ENCODE data around the gene TAMM41.

Gene TAMM41

DNA sequence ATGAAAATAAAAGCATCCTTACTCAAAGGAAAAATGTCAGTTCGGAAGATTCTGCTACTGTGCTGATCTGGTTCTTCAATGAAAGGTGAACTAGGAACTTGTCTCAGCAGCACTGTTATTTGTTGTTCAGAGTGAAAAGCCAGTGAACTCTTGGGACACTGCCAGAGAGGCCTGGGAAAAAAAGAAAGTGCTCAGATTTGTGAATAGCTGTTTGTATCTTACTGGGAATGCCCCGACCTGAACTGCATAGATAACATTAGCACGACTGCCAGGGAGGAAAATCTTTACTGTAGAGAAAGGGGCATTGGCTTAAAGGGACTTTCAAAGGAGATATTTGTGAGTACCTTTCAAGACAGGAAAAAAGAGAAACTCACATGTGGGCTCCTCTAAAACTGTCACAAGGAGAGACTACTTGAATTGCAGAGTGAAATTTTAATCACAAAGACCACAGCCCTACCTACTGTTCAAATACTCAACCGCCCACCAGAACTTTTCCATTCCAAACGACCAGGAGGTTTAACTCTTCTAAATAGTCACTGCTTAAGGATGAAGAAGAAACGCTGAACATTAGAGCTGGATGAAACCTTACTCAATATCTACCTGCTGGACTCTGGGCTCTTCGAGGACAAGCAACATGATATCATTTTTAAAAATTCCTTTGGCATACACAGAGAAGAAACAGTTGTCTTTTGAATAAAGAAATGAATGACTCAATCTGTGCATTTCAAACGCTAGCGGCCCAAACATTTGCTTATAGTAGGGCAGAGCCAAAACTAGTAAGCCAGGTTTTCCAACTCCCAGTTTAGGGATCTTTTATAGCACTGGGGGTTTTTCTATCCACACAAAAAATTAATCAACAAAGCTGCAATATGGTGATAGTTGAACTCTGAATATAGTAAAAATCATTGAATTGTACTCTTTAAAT, 13.4 kb downstream of the TAMM41 start:
- Mint-ChIP-seq H3K4me3 (no peak overlapping the region), H3K27me3 (no peaks in the 10 kb centered on the region), H3K9me3 (no peaks in the 10 kb centered on the region), H3K36me3 (ENCODE audit: insufficient read depth) (peaks cover 62% of the 10 kb centered on the region), H3K27ac (ENCODE audit: low read depth) (no peak overlapping the region), H3K4me1 (no peaks in the 10 kb centered on the region)
- DNase-seq (ENCODE audit: low spot score in 2 of 2) (no peak), ATAC-seq (replicated peaks; ENCODE audit: extremely low read depth, poor library complexity, severe bottlenecking) (no peak)

DNA sequence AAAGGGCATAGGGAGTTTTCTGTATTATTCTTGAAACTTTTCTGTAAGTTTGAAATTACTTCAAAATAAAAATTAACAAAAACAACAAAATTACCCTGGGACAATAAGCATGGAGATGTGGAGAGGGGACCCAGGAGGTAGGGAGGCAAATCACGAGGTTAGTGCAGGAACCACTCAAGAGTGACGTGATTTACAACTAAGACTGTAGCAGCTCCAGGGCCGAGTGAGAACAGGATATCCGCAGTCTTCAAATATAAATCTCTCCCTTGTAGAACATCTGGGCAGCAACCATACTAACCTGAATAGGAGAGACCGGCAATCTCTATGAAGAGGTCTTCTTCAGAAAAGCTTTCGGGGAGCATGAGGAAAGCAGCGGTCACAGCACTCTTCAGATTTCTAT, 17.3 kb downstream of the TAMM41 start:
- H3K9me3 Mint-ChIP-seq, result no peaks in the 10 kb centered on the region
- DNase-seq (ENCODE audit: low spot score in 2 of 2), result no peak
- H3K27me3 Mint-ChIP-seq, result no peaks in the 10 kb centered on the region

DNA sequence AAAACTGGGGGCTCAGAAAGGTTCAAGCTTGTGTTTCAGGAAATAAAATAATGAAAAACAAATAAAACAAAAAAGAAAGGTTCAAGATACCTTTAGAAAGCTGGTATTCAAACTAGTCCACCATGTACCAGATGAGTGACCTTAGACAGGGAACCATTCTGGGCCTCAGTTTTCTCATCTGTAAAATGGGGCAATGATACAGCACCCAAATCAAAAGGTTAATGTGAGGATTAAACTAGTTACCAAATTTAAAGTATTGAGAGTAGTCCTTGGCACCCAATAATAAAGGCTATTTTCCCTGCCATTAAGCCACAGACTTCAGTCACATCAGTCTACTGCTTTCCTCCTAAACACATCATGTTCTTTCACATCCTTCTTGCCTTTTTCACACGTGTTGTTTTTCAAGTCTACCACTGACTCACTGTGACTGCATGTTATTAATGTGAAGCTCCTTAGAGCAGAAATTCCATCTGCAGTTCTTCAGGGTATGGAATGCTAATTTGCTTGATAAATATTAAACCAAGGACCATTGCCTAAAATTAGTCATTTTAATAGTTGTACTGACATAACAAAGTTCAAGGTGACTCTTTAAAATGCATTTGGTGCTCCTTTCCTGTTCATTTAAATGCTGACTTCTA, 19.9 kb downstream of the TAMM41 start:
- ATAC-seq (replicated peaks; ENCODE audit: extremely low read depth, poor library complexity, severe bottlenecking) (no peak), DNase-seq (ENCODE audit: low spot score in 2 of 2) (no peak)
- H3K4me1 Mint-ChIP-seq, result no peaks in the 10 kb centered on the region
- no peaks in the 10 kb centered on the region for H3K27me3 Mint-ChIP-seq
- no peak overlapping the region for H3K27ac Mint-ChIP-seq (ENCODE audit: low read depth)
- no peaks in the 10 kb centered on the region for H3K9me3 Mint-ChIP-seq
- H3K4me3 Mint-ChIP-seq, result no peak overlapping the region
- H3K36me3 Mint-ChIP-seq (ENCODE audit: insufficient read depth), result peaks cover 72% of the 10 kb centered on the region

More for the DNA sequence above, 17.3 kb downstream of the TAMM41 start:
- H3K4me3 Mint-ChIP-seq, result no peak overlapping the region
- peak overlapping the region; percentile 17 for H3K27ac Mint-ChIP-seq (ENCODE audit: low read depth)
- H3K36me3 Mint-ChIP-seq (ENCODE audit: insufficient read depth), result peaks cover 72% of the 10 kb centered on the region
- H3K4me1 Mint-ChIP-seq, result no peaks in the 10 kb centered on the region
- no peak for ATAC-seq (replicated peaks; ENCODE audit: extremely low read depth, poor library complexity, severe bottlenecking)

DNA sequence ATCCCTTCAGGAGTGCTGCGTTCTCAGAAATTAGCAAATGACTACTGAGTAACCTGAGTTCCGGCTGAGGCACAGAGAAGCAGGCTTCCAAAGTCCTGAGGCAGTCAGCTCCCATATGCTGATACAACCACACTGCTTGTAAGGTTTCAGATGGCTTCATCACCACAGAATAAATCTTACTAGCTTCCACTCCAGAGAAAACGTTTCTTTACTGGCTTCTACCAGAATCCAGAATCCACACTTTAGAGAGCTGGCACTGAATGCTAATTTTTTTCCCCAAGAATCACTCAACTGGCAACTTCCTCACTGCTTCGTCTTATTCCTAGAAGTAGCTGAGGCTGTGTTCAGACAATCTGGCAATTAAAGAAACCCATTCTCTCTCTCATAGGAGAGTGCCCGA, 21.4 kb downstream of the TAMM41 start:
- Mint-ChIP-seq H3K27ac (ENCODE audit: low read depth) (no peak overlapping the region), H3K4me3 (no peak overlapping the region), H3K4me1 (peaks cover 4% of the 10 kb centered on the region), H3K27me3 (no peaks in the 10 kb centered on the region), H3K36me3 (ENCODE audit: insufficient read depth) (peaks cover 69% of the 10 kb centered on the region), H3K9me3 (no peaks in the 10 kb centered on the region)
- ATAC-seq (replicated peaks; ENCODE audit: extremely low read depth, poor library complexity, severe bottlenecking) (no peak), DNase-seq (ENCODE audit: low spot score in 2 of 2) (no peak)

DNA sequence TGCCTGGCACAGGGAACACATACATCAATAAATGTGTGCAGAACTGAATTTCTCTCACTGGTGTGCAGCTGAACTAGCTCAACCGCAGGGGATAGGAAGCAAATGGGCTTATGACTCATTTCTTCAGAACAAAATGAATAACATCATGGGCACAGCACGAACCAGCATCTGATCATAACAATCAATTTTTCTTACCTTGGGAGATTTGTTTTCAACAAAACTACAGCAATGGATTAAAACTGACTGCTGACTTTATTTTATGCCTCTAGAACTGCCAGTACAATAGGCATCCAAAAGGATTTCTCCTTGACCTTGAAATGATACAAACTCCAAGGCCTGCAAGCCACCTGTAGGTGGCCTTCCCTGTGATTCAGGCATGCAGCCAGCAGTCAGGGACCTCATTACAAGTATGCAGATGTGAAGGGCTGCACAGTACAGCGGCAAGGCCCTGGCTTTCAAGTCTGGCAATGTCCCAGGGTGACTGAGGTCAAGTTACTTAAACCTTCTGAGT, 26.1 kb downstream of the TAMM41 start:
- H3K27ac Mint-ChIP-seq (ENCODE audit: low read depth), result no peak overlapping the region
- peaks cover 6% of the 10 kb centered on the region for H3K4me1 Mint-ChIP-seq
- no peaks in the 10 kb centered on the region for H3K9me3 Mint-ChIP-seq
- no peak for ATAC-seq (replicated peaks; ENCODE audit: extremely low read depth, poor library complexity, severe bottlenecking)
- no peaks in the 10 kb centered on the region for H3K27me3 Mint-ChIP-seq
- peaks cover 45% of the 10 kb centered on the region for H3K36me3 Mint-ChIP-seq (ENCODE audit: insufficient read depth)
- DNase-seq (ENCODE audit: low spot score in 2 of 2), result no peak
- no peak overlapping the region for H3K4me3 Mint-ChIP-seq

DNA sequence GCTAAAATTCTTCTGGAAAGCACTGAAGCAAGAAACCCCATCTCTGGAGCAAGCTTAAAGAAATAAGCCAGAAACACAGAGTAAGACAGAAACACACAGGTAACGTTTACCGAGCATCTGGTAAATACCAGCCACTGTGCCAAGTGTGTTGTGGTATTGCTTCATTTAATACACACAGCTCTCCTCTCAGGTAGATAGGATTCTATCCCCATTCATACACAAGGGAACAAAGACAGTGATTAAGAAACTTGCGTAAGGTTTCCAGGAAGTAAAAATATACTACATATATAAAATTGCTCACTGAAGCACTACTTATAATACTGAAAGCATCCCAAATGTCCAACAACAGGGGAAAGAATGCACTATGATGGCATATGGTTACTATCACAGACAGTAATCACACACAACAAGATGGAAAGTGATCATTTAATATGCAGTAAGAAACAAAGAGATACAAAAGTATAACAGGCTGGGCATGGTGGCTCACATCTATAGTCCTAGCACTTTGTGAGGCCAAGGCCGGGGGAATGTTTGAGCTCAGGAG, 27.5 kb downstream of the TAMM41 start:
- no peak for DNase-seq (ENCODE audit: low spot score in 2 of 2)
- no peaks in the 10 kb centered on the region for H3K9me3 Mint-ChIP-seq
- H3K27ac Mint-ChIP-seq (ENCODE audit: low read depth), result no peak overlapping the region
- H3K27me3 Mint-ChIP-seq, result no peaks in the 10 kb centered on the region
- H3K4me1 Mint-ChIP-seq, result peaks cover 6% of the 10 kb centered on the region
- ATAC-seq (replicated peaks; ENCODE audit: extremely low read depth, poor library complexity, severe bottlenecking), result no peak
- H3K36me3 Mint-ChIP-seq (ENCODE audit: insufficient read depth), result peaks cover 45% of the 10 kb centered on the region
- H3K4me3 Mint-ChIP-seq, result no peak overlapping the region

DNA sequence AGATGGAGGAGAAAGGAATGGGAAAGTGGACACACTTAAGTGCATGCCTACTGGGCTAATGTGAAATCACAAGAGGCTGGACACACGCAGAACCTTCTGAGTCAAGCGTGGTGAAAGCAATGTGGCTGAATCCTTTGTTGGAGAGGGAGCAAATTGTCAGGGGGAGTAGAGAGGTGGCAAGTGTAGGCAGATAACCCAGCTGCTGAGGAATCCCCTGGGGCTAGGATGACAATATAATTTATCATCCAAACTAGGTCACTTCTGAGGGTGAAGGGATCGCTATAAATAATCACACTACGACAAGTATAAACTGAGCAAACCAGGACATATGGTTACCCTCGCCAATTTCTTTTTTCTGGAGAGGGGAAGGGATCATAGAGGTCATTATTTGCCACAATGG, 28.7 kb downstream of the TAMM41 start:
- Mint-ChIP-seq H3K4me3 (no peak overlapping the region), H3K27me3 (no peaks in the 10 kb centered on the region), H3K9me3 (no peaks in the 10 kb centered on the region), H3K4me1 (peaks cover 6% of the 10 kb centered on the region), H3K27ac (ENCODE audit: low read depth) (no peak overlapping the region), H3K36me3 (ENCODE audit: insufficient read depth) (peaks cover 38% of the 10 kb centered on the region)
- DNase-seq (ENCODE audit: low spot score in 2 of 2) (no peak), ATAC-seq (replicated peaks; ENCODE audit: extremely low read depth, poor library complexity, severe bottlenecking) (no peak)

DNA sequence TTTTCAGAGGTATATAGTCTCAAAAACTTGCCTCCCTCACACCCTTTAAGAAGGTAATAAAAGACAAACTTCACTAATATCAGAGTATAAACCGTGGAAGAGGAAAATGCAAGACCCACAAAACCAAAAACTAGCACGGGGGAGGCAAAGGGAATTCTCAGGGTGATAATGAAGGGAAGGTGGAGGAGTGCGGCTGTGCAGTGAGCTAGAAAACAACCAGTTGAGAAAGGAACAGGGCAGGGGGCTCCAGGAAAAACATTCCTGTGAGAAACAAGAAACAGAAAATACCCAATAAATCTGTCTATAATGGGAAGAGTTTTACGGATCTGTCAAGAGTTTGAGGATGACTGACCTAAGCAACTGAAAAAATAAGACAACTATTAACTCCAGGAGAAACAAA, 31.6 kb downstream of the TAMM41 start:
- H3K27me3 Mint-ChIP-seq, result no peaks in the 10 kb centered on the region
- peaks cover 28% of the 10 kb centered on the region for H3K36me3 Mint-ChIP-seq (ENCODE audit: insufficient read depth)
- no peaks in the 10 kb centered on the region for H3K9me3 Mint-ChIP-seq
- peaks cover 6% of the 10 kb centered on the region for H3K4me1 Mint-ChIP-seq
- H3K4me3 Mint-ChIP-seq, result no peak overlapping the region
- H3K27ac Mint-ChIP-seq (ENCODE audit: low read depth), result no peak overlapping the region
- no peak for ATAC-seq (replicated peaks; ENCODE audit: extremely low read depth, poor library complexity, severe bottlenecking)
- DNase-seq (ENCODE audit: low spot score in 2 of 2), result no peak

DNA sequence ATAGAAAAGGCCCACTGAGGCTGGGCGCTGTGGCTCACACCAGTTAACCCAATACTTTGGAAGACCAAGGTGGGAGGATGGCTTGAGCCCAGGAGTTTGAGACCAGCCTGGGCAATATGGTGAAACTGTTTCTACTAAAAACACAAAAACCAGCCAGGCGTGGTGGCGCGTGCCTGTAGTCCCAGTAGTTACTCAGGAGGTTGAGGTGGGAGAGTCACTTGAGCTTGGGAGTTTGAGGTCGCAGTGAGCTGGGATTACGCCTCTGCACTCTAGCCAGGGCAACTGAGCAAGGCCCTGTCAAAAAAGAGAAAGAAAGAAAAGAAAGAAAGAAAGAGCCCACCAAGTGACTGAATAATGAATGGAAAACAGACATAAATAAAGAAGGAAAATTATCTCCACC, 32.0 kb downstream of the TAMM41 start:
- DNase-seq (ENCODE audit: low spot score in 2 of 2), result no peak
- H3K9me3 Mint-ChIP-seq, result no peaks in the 10 kb centered on the region
- no peak overlapping the region for H3K4me3 Mint-ChIP-seq
- ATAC-seq (replicated peaks; ENCODE audit: extremely low read depth, poor library complexity, severe bottlenecking), result no peak
- peaks cover 5% of the 10 kb centered on the region for H3K4me1 Mint-ChIP-seq
- H3K27ac Mint-ChIP-seq (ENCODE audit: low read depth), result no peak overlapping the region
- H3K27me3 Mint-ChIP-seq, result no peaks in the 10 kb centered on the region
- H3K36me3 Mint-ChIP-seq (ENCODE audit: insufficient read depth), result peaks cover 30% of the 10 kb centered on the region

DNA sequence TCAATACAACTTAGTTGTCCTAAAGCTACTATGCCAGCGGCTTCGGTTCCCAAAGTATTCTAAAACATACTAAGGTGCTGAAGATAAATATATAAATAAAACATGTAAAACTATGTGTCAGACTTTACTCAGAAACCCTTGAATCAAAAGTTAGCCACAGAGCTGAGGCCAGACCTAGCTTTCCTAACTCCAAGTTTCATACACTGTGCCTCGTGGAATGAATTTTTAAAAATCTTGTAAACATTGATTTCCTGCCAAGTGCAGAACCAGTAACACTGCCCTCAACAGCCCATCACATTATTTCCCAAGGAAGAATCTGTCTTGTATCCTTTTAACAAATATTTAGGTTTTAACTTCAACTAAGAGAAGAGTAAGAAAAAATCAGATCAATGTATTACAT, 36.4 kb downstream of the TAMM41 start:
- DNase-seq (ENCODE audit: low spot score in 2 of 2) (no peak), ATAC-seq (replicated peaks; ENCODE audit: extremely low read depth, poor library complexity, severe bottlenecking) (no peak)
- no peaks in the 10 kb centered on the region for H3K27me3 Mint-ChIP-seq
- no peak overlapping the region for H3K4me3 Mint-ChIP-seq
- H3K36me3 Mint-ChIP-seq (ENCODE audit: insufficient read depth), result peaks cover 42% of the 10 kb centered on the region
- peaks cover 5% of the 10 kb centered on the region for H3K4me1 Mint-ChIP-seq
- H3K9me3 Mint-ChIP-seq, result no peaks in the 10 kb centered on the region
- H3K27ac Mint-ChIP-seq (ENCODE audit: low read depth), result no peak overlapping the region

DNA sequence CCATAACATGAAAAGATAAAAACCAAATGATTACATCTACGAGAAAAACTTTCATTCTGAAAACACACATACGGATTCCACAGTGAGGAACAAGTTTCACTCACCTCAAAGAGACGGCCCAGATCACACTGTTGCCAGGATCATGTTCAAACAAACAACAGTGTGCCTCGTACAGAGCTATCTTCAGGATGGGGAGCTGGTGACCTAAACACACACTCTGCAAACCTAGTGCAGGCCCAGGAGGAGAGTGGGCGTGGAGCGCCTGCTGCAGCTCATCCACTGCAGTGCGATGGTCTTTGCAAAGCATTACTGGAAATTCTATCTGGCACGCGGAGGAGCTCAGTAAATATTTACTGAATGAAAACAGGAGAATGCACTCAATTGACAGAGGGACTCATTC, 38.5 kb downstream of the TAMM41 start:
- Mint-ChIP-seq H3K36me3 (ENCODE audit: insufficient read depth) (peaks cover 38% of the 10 kb centered on the region), H3K9me3 (no peaks in the 10 kb centered on the region), H3K27ac (ENCODE audit: low read depth) (no peak overlapping the region), H3K4me1 (peaks cover 5% of the 10 kb centered on the region), H3K4me3 (no peak overlapping the region), H3K27me3 (no peaks in the 10 kb centered on the region)
- no peak for DNase-seq (ENCODE audit: low spot score in 2 of 2)
- no peak for ATAC-seq (replicated peaks; ENCODE audit: extremely low read depth, poor library complexity, severe bottlenecking)

DNA sequence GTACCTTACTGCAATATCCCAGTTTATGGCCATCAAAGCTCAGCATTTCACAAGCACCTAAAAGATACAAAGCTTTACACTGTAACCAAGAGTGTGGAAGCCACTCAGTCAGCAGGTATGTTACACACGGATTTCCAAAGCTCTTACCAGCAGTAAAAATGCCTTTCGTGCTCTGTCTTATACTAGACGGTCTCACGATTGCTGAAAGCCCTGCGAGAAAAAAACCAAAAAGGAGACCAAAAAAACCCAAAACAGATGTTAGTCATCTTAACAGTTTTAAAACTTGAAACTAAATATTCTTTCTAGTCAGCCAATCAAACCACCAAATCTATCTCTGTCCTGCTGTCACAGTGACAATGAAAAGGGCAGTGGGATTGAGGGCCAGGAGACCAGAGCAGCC, 39.0 kb downstream of the TAMM41 start:
- Mint-ChIP-seq H3K27ac (ENCODE audit: low read depth) (no peak overlapping the region), H3K27me3 (no peaks in the 10 kb centered on the region), H3K4me3 (no peak overlapping the region), H3K36me3 (ENCODE audit: insufficient read depth) (peaks cover 38% of the 10 kb centered on the region), H3K9me3 (no peaks in the 10 kb centered on the region), H3K4me1 (peaks cover 4% of the 10 kb centered on the region)
- DNase-seq (ENCODE audit: low spot score in 2 of 2) (no peak), ATAC-seq (replicated peaks; ENCODE audit: extremely low read depth, poor library complexity, severe bottlenecking) (no peak)

DNA sequence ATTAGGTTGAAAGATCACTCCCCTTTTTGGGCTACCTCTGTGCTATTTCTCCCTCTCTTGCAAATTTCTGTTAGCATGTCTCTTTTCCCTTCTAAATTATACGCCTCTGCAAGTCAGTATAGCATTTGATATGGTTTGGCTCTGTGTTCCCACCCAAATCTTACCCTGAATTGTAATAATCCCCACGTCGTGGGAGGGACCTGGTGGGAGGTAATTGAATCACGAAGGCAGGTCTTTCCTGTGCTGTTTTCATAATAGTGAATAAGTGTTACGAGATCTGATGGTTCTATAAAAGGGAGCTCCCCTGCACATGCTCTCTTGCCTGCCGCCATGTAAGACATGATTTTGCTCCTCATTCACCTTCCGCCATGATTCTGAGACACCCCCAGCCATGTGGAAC, 41.0 kb downstream of the TAMM41 start:
- Mint-ChIP-seq H3K4me1 (no peaks in the 10 kb centered on the region), H3K4me3 (no peak overlapping the region), H3K27me3 (no peaks in the 10 kb centered on the region), H3K36me3 (ENCODE audit: insufficient read depth) (peaks cover 45% of the 10 kb centered on the region), H3K27ac (ENCODE audit: low read depth) (peak overlapping the region; percentile 42), H3K9me3 (no peaks in the 10 kb centered on the region)
- ATAC-seq (replicated peaks; ENCODE audit: extremely low read depth, poor library complexity, severe bottlenecking) (no peak), DNase-seq (ENCODE audit: low spot score in 2 of 2) (no peak)

Measured in central memory CD8-positive, alpha-beta T cell (primary cell).